Fibroblast of lung (primary cell): ENCODE data around the gene EPHA10. TPM values are rescaled to one million over a fixed set of nuclear protein-coding genes. Genes with fewer than 3 reads are reported as not detected.

Experiments used
- DNase-seq, 2 donors: peaks; one replicate each; pipeline versions ENCODE4 v3.0.0 to v3.0.0-alpha.2; 2010; ENCODE audit warnings: low read depth in 2 of 2
- H2AFZ ChIP-seq: 2 replicates; pipeline ENCODE4 v1.5.1; 2012; ENCODE audit warnings: low read length, control low read depth, inconsistent platforms
- H3K27ac ChIP-seq: 2 replicates; pipeline ENCODE4 v1.5.1; 2011; ENCODE audit warnings: low read length, control low read depth; ENCODE audit not compliant: insufficient read depth
- H3K27me3 ChIP-seq: 2 replicates; pipeline ENCODE4 v1.5.1; 2011; ENCODE audit warnings: mild to moderate bottlenecking, low read length; ENCODE audit not compliant: control insufficient read depth, insufficient read depth
- H3K36me3 ChIP-seq: 2 replicates; pipeline ENCODE4 v1.5.1; 2011; ENCODE audit warnings: low read length; ENCODE audit not compliant: control insufficient read depth, insufficient read depth
- H3K4me1 ChIP-seq: 2 replicates; pipeline ENCODE4 v1.5.1; 2011; ENCODE audit warnings: low read length; ENCODE audit not compliant: control insufficient read depth, insufficient read depth; ENCODE audit errors: extremely low read depth
- H3K4me2 ChIP-seq: 2 replicates; pipeline ENCODE4 v1.5.1; 2011; ENCODE audit warnings: low read length, control low read depth; ENCODE audit not compliant: insufficient read depth; ENCODE audit errors: extremely low read depth
- H3K4me3 ChIP-seq, 4 experiments: fragments of 200-600 bp in 1 of 4; sonication (generic) in 1 of 4; replicated peaks in 1 of 4; 2 replicates each; pipeline ENCODE4 v1.5.1; 2011 to 2016; ENCODE audit warnings: low read length in 4 of 4, low read depth in 3 of 4, mild to moderate bottlenecking in 3 of 4, control low read depth in 2 of 4, inconsistent platforms in 1 of 4, mixed read lengths in 1 of 4; ENCODE audit not compliant: insufficient read depth in 1 of 4; ENCODE audit errors: control extremely low read depth in 1 of 4
- H3K79me2 ChIP-seq: 2 replicates; pipeline ENCODE4 v1.5.1; 2012; ENCODE audit warnings: mild to moderate bottlenecking, low read length, inconsistent platforms; ENCODE audit not compliant: control insufficient read depth, insufficient read depth
- H3K9ac ChIP-seq: 2 replicates; pipeline ENCODE4 v1.5.1; 2011; ENCODE audit warnings: mild to moderate bottlenecking, low read length, control low read depth; ENCODE audit not compliant: insufficient read depth
- H3K9me3 ChIP-seq: 2 replicates; pipeline ENCODE4 v1.5.1; 2012; ENCODE audit warnings: low read depth, low read length; ENCODE audit not compliant: control insufficient read depth, insufficient read depth
- H4K20me1 ChIP-seq: 2 replicates; pipeline ENCODE4 v1.5.1; 2011; ENCODE audit warnings: low read length; ENCODE audit not compliant: control insufficient read depth, insufficient read depth; ENCODE audit errors: extremely low read depth
- EZH2 ChIP-seq: IDR thresholded peaks from 2 replicates; pipeline ENCODE4 v1.5.1; 2012; ENCODE audit warnings: low read length, control low read depth, mild to moderate bottlenecking; ENCODE audit errors: missing control alignments
- polyA minus RNA-seq: library from RNA; depleted of rRNA, polyadenylated mRNA; stranded (reverse); fragments of >200 nt; gene quantifications from 2 replicates; pipeline ENCODE4 v1.2.3, GENCODE V29; 2011; ENCODE audit warnings: low replicate concordance
- polyA plus RNA-seq, 2 donors: library from polyadenylated mRNA; depleted of rRNA in 1 of 2; stranded (reverse) in 1 of 2; unstranded in 1 of 2; fragments of >200 nt; gene quantifications; 2 replicates each; pipeline ENCODE4 v1.2.1, GENCODE V29; 2011 to 2012; ENCODE audit warnings: missing spikeins in 1 of 2
- total RNA-seq: library from RNA; depleted of rRNA; stranded (reverse); fragments of >200 nt; gene quantifications from 2 replicates; pipeline ENCODE4 v1.2.1, GENCODE V29; 2014
- TF ChIP-seq, protein P1 (sequence below), 2 donors: IDR thresholded peaks in 1 of 2; conservative IDR thresholded peaks in 1 of 2; 1 replicate in 1 of 2; 2 replicates in 1 of 2; pipeline ENCODE4 v1.5.1; 2011 to 2012; ENCODE audit warnings: low read length in 2 of 2, control low read depth in 1 of 2, inconsistent platforms in 1 of 2, low read depth in 1 of 2, mild to moderate bottlenecking in 1 of 2

The EPHA10 gene
- total RNA-seq (under 0.01 TPM in 2 replicates), polyA plus RNA-seq (not detected in 2 replicates), polyA minus RNA-seq (not detected in 2 replicates)
- not detected in 2 replicates for polyA plus RNA-seq (2012)

DNA sequence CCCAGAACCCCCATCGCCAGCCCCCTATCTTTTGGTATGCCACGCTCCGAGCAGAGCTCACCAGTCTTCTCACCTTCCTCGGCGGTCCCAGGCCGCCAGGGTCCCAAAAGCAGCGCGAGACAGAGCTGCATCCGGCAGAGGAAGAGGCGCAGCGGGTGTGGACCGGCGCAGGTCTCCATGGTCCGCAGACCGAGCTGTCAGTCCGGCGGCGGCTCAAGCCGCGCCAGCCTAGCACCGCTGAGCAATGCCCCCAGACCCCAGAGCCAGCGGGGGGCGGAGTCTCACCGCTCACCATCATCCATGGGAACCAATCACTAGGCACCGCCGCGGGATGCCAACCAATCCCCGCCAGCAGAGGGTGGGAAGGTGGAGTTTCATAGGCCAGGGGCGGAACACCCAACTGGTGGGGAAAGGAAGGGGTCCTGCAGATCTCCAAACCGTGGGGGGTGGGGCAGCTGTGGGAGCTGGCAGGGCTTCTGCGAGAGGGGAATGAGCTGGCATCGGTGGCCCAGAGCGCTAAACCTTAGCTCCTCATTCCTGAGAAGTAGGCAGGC is at the start of gene EPHA10:
EPHA10 (minus strand) TSS at position 233 of the 554 bp plus-strand sequence; CDS start at position 179, 54 bp downstream.
- Histone ChIP-seq H4K20me1 (no peaks in the 10 kb centered on the region), H3K4me3 (no peak within 1 kb of the TSS), H3K27ac (no peak within 1 kb of the TSS), H3K9me3 (no peaks in the 10 kb centered on the region), H3K79me2 (no peaks in the 10 kb centered on the region), H3K4me2 (no peak within 1 kb of the TSS), H3K9ac (no peak within 1 kb of the TSS), H3K27me3 (peaks cover 21% of the 10 kb centered on the region), H3K4me1 (no peaks in the 10 kb centered on the region), H3K36me3 (no peaks in the 10 kb centered on the region), H2AFZ (no peak within 1 kb of the TSS)
- TF ChIP-seq, protein P1, sequence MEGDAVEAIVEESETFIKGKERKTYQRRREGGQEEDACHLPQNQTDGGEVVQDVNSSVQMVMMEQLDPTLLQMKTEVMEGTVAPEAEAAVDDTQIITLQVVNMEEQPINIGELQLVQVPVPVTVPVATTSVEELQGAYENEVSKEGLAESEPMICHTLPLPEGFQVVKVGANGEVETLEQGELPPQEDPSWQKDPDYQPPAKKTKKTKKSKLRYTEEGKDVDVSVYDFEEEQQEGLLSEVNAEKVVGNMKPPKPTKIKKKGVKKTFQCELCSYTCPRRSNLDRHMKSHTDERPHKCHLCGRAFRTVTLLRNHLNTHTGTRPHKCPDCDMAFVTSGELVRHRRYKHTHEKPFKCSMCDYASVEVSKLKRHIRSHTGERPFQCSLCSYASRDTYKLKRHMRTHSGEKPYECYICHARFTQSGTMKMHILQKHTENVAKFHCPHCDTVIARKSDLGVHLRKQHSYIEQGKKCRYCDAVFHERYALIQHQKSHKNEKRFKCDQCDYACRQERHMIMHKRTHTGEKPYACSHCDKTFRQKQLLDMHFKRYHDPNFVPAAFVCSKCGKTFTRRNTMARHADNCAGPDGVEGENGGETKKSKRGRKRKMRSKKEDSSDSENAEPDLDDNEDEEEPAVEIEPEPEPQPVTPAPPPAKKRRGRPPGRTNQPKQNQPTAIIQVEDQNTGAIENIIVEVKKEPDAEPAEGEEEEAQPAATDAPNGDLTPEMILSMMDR (conservative IDR thresholded peaks at IDR 0.05 in 1 of 2, IDR thresholded peaks at IDR 0.05 in 1 of 2; ENCODE audit: low read depth in 1 of 2, low read length in 2 of 2): no peak
- no peak for TF ChIP-seq EZH2
- DNase-seq: no peak

DNA sequence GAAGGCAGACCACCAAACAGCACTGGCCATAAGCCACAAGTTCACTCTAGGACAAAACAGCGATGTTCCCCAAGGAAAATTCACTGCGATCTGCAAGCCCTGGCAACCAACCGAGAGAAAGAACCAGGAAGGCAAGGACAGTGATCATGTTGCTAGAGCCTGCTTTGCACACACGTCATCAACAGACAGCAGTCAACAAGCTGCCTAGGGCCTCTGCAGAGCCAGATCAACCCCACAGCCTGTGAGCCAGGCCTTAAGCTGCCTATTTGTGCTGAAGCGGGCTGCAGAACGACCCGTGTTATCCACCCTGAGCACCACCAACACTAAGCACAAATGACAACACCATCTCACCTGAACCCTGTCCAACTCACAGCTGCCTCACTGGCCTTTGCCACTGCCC is 49.3 kb upstream of the EPHA10 start:
- Histone ChIP-seq H2AFZ (no peak overlapping the region), H3K79me2 (peaks cover 8% of the 10 kb centered on the region)

DNA sequence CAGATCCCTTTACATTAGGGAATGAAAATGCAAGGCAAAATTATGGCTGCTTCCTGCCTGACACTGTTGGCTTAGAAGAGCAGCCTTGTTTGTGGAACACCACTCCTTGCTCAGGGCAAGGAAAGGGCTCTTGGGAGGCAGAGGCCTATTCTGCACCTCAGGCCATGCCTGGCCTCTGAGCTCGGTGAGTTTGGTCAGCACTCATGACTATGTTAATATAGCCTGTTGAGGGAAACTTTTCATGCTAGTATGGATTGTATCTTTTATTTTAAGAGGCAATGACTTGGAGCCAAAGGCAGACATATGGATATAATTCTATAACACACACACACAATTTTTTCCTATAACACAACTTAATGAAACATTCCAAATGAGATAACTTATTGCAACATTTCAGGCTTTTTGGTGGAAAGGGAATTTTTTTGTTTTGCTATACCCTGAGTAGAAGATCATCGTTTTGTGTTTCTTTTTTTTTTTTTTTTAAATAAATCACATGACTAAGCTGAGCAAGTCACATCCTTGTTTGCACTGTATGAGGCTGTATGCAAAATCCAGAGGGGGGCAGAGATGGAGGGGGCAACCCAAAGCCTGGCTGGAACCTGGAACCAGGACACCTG is 48.7 kb upstream of the EPHA10 start:
- Histone ChIP-seq H3K9ac (no peak overlapping the region), H3K4me1 (peaks cover 10% of the 10 kb centered on the region), H3K4me3 (no peak overlapping the region), H3K27ac (no peak overlapping the region), H3K79me2 (peaks cover 8% of the 10 kb centered on the region), H3K4me2 (no peak overlapping the region), H3K9me3 (no peaks in the 10 kb centered on the region), H2AFZ (no peak overlapping the region), H4K20me1 (no peaks in the 10 kb centered on the region), H3K36me3 (peaks cover 18% of the 10 kb centered on the region), H3K27me3 (no peaks in the 10 kb centered on the region)
- no peak for TF ChIP-seq EZH2
- TF ChIP-seq, protein P1 (conservative IDR thresholded peaks at IDR 0.05 in 1 of 2, IDR thresholded peaks at IDR 0.05 in 1 of 2; ENCODE audit: low read depth in 1 of 2, low read length in 2 of 2): no peak
- DNase-seq: no peak

More for the DNA sequence above, 49.3 kb upstream of the EPHA10 start:
- Histone ChIP-seq H3K36me3 (peaks cover 18% of the 10 kb centered on the region), H3K4me1 (peaks cover 7% of the 10 kb centered on the region), H3K27me3 (no peaks in the 10 kb centered on the region), H4K20me1 (no peaks in the 10 kb centered on the region), H3K9me3 (no peaks in the 10 kb centered on the region), H3K4me2 (no peak overlapping the region), H3K9ac (no peak overlapping the region), H3K27ac (no peak overlapping the region), H3K4me3 (no peak overlapping the region)
- DNase-seq: no peak
- TF ChIP-seq EZH2: no peak
- TF ChIP-seq, protein P1 (conservative IDR thresholded peaks at IDR 0.05 in 1 of 2, IDR thresholded peaks at IDR 0.05 in 1 of 2; ENCODE audit: low read depth in 1 of 2, low read length in 2 of 2): no peak
